Parathyroid adenoma (tissue), 2 donors: ENCODE results near the gene KCNQ1OT1.

ENCODE experiments used
- H2AFZ ChIP-seq: fragments of 300-600 bp; sonication (generic); one replicate; pipeline ENCODE4 v1.7.0; 2017; ENCODE audit warnings: antibody characterized with exemption, mild to moderate bottlenecking
- H3K27ac ChIP-seq: fragments of 300-600 bp; sonication (generic); one replicate; pipeline ENCODE4 v1.7.0; 2017
- H3K27me3 ChIP-seq: fragments of 300-600 bp; sonication (generic); one replicate; pipeline ENCODE4 v1.7.0; 2017; ENCODE audit warnings: low read length; ENCODE audit not compliant: control insufficient read depth, insufficient read depth
- H3K36me3 ChIP-seq: fragments of 300-600 bp; sonication (generic); one replicate; pipeline ENCODE4 v1.7.0; 2017; ENCODE audit warnings: low read length; ENCODE audit not compliant: control insufficient read depth, insufficient read depth
- H3K4me1 ChIP-seq: fragments of 300-600 bp; sonication (generic); one replicate; pipeline ENCODE4 v1.7.0; 2017; ENCODE audit warnings: control low read depth
- H3K4me2 ChIP-seq: fragments of 300-600 bp; sonication (generic); one replicate; pipeline ENCODE4 v1.7.0; 2017; ENCODE audit warnings: low read length
- H3K4me3 ChIP-seq: fragments of 300-600 bp; sonication (generic); one replicate; pipeline ENCODE4 v1.7.0; 2017; ENCODE audit warnings: low read depth, low read length
- H3K79me2 ChIP-seq: fragments of 300-600 bp; sonication (generic); one replicate; pipeline ENCODE4 v1.7.0; 2017; ENCODE audit warnings: control low read depth
- H3K9ac ChIP-seq: fragments of 300-600 bp; sonication (generic); one replicate; pipeline ENCODE4 v1.7.0; 2017; ENCODE audit warnings: mild to moderate bottlenecking
- H3K9me3 ChIP-seq: fragments of 300-600 bp; sonication (generic); one replicate; pipeline ENCODE4 v1.7.0; 2017; ENCODE audit warnings: low read length; ENCODE audit not compliant: control insufficient read depth
- TF ChIP-seq, protein P1 (sequence below): fragments of 300-600 bp; sonication (generic); IDR thresholded peaks from one replicate; pipeline ENCODE4 v1.7.0; 2017; ENCODE audit warnings: antibody characterized with exemption, mild to moderate bottlenecking
- donor health status: primary hyperparathyroidism.

KCNQ1OT1 gene

DNA sequence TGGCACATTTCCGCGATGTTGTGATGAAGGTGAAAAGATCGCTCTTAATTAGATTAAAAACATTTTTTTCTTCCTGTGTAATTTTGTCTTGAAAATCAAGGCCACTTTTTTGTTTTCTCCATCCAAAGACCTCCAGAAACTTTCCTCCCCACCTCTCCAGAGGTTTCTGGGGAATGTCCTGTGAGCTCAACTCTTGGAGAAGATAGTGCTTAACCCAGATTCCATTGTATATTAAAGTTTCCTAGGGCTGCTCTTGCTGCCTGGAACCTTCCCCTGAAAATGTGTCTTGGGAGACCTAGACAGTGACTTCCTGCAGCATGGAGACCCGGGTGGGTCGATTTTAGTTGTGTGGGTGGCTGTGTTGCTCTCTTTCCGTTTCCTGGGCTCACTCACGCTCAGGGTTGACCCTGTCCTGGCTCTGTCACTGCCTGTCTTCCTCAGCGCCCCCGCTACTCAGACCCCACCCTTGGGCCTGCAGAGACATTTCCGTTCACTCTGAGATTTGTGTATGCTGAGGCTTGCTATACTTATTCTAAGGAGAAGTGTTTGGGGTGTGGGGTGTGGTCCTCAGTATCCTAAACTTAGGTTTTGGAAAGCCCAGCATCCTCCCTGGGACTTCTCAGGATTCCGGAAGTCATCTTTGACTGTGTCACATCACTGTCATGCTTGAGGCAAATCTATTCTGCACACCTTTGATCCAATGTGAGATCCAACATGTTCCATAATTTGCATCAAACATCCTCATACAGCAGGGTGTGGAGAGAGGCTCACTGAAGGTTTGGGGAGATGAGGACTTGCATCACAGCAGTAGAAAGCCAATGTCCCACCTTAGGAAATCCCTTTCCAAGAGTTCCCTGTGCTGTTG lies 47.2 kb downstream of the KCNQ1OT1 start:
- no peak overlapping the region for H3K4me3 ChIP-seq
- H3K27me3 ChIP-seq: no peaks in the 10 kb centered on the region
- H3K9ac ChIP-seq: no peak overlapping the region
- H3K79me2 ChIP-seq: peaks cover 2% of the 10 kb centered on the region
- no peak overlapping the region for H3K27ac ChIP-seq
- no peaks in the 10 kb centered on the region for H3K4me1 ChIP-seq
- H3K36me3 ChIP-seq: no peaks in the 10 kb centered on the region
- H3K9me3 ChIP-seq: no peaks in the 10 kb centered on the region
- H2AFZ ChIP-seq: no peak overlapping the region
- H3K4me2 ChIP-seq: no peak overlapping the region
- TF ChIP-seq, protein P1, sequence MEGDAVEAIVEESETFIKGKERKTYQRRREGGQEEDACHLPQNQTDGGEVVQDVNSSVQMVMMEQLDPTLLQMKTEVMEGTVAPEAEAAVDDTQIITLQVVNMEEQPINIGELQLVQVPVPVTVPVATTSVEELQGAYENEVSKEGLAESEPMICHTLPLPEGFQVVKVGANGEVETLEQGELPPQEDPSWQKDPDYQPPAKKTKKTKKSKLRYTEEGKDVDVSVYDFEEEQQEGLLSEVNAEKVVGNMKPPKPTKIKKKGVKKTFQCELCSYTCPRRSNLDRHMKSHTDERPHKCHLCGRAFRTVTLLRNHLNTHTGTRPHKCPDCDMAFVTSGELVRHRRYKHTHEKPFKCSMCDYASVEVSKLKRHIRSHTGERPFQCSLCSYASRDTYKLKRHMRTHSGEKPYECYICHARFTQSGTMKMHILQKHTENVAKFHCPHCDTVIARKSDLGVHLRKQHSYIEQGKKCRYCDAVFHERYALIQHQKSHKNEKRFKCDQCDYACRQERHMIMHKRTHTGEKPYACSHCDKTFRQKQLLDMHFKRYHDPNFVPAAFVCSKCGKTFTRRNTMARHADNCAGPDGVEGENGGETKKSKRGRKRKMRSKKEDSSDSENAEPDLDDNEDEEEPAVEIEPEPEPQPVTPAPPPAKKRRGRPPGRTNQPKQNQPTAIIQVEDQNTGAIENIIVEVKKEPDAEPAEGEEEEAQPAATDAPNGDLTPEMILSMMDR: no peak

DNA sequence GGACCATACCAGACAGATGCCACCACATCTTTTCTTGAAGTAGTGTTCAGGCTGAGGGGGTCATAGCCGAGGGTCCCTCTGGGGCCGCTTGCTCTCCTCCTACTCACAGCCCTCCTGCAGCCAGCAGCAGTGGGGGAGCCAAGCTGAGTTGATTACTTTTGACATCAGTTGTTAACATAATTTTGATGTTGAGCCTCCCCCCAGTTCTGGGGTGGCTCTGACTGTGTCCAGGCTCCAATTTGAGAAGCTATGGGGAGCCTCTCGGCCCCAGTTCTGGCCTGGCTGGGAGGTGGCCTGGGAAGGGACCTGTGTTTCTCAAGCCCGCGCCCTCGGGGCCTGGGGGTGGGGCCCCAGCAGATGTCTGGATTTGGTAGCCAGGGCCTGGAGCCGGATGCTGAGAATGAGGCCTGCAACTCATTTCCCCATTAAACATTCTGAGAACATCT lies 47.9 kb downstream of the KCNQ1OT1 start:
- Histone ChIP-seq H3K9ac (no peak overlapping the region), H3K79me2 (peaks cover 2% of the 10 kb centered on the region), H3K4me3 (no peak overlapping the region), H3K27ac (no peak overlapping the region), H3K27me3 (no peaks in the 10 kb centered on the region), H3K36me3 (no peaks in the 10 kb centered on the region), H3K4me1 (no peaks in the 10 kb centered on the region), H3K9me3 (no peaks in the 10 kb centered on the region), H3K4me2 (no peak overlapping the region), H2AFZ (no peak overlapping the region)
- TF ChIP-seq, protein P1: no peak

DNA sequence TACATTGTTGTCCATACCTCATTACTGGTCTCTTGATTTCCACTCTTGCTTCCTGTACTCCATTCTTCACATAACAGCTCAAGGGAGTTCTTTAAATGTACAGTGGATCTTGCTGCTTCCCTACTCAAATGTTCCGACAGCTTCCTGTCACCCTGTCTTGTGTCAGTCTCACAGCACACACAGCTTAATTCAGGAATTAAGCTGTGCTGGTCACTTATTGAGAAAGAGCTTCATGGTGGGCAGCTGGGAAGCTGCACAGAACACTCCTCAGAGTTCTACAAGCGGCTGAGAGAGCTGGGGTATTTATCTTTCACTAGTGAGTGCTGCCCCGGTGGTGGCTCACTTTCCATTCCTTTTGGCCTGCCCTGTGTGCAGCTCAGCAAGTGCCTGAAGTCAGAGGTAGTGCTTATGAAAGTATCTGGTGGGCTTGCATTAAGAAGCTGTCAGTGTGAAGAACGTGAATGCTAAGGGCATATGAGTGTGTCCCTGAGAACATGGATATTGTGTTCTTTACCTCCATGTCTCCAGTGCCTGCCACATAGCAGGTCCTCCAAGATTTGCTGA lies 48.7 kb downstream of the KCNQ1OT1 start:
- TF ChIP-seq, protein P1: no peak
- no peak overlapping the region for H2AFZ ChIP-seq
- no peaks in the 10 kb centered on the region for H3K36me3 ChIP-seq
- H3K4me3 ChIP-seq: no peak overlapping the region
- no peak overlapping the region for H3K4me2 ChIP-seq
- no peaks in the 10 kb centered on the region for H3K9me3 ChIP-seq
- peaks cover 2% of the 10 kb centered on the region for H3K79me2 ChIP-seq
- no peak overlapping the region for H3K9ac ChIP-seq
- H3K27ac ChIP-seq: no peak overlapping the region
- H3K27me3 ChIP-seq: no peaks in the 10 kb centered on the region
- no peaks in the 10 kb centered on the region for H3K4me1 ChIP-seq

DNA sequence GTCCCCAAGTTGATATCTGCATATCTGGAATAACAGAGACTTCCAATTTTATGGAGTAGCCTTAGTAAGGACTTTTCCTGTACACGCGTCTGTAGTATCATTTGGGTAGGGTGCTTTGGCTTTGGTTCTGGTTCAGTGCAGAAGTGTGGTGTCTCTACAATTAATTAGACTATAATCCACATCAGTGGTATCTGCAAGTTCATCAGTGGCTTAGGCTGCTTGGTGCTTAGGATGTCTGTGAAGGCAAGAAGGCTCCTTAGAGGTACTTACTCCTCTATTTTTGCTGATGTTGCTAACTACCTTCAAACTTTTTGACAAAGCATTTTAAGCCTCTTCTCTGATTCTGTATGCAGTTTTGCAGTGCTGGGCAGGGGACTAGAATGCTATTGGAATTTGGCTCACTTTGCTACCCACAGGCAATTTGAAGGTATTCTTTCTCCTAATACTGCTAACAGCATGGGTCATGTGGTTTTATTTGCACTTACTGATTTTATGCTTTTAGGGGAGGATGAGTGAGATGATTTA lies 49.4 kb downstream of the KCNQ1OT1 start:
- no peak overlapping the region for H3K4me2 ChIP-seq
- H3K9me3 ChIP-seq: no peaks in the 10 kb centered on the region
- no peak overlapping the region for H3K4me3 ChIP-seq
- H3K27me3 ChIP-seq: no peaks in the 10 kb centered on the region
- no peak overlapping the region for H3K9ac ChIP-seq
- TF ChIP-seq, protein P1: no peak
- no peak overlapping the region for H2AFZ ChIP-seq
- no peaks in the 10 kb centered on the region for H3K4me1 ChIP-seq
- no peaks in the 10 kb centered on the region for H3K36me3 ChIP-seq
- H3K79me2 ChIP-seq: peaks cover 2% of the 10 kb centered on the region
- no peak overlapping the region for H3K27ac ChIP-seq
